K562 (cell line): ENCODE results near the gene LRMDA. TPM values are rescaled to one million over a fixed set of nuclear protein-coding genes. Genes with fewer than 3 reads are reported as not detected.

ENCODE experiments used
- ATAC-seq: fragments of 200-7000 bp; cut with Tn5 transposase; 3 replicates; pipeline ENCODE4 v1.9.1; 2020; ENCODE audit warnings: moderate library complexity
- BruUV-seq: library from RNA; stranded (reverse); fragments of 400-500 nt; replicated peaks from 2 replicates; lab custom pipeline; 2021; lab: Mats Ljungman, UMichigan
- CTCF ChIA-PET: fragments of 300-600 bp; formaldehyde crosslinking; extraction: SDS; loops from one replicate; lab custom pipeline; 2021; ENCODE audit warnings: low intra/inter-chr PET ratio; lab: Yijun Ruan, JAX
- POLR2A ChIA-PET: fragments of 300-600, 350-650 bp; sonication (Branson Sonifier 250); formaldehyde crosslinking; extraction: SDS; loops from one replicate; lab custom pipeline; 2021; ENCODE audit warnings: antibody characterized with exemption, inconsistent platforms; lab: Yijun Ruan, JAX
- DNase-seq, 4 experiments: peaks; one replicate each; pipeline versions ENCODE4 v3.0.0 to v3.0.0-alpha.2; 2011 to 2018; ENCODE audit warnings: low spot score in 3 of 4, mixed read lengths in 3 of 4; ENCODE audit errors: extremely low read depth in 1 of 4
- FAIRE-seq: peaks from 2 replicates; lab custom pipeline; 2011; peaks lifted over from hg19 to GRCh38; lab: Jason Lieb, UNC
- H2AFZ ChIP-seq: 2 replicates; pipeline ENCODE4 v1.6.0; 2011; ENCODE audit warnings: low read depth, low read length, control low read depth, inconsistent platforms
- H3K27ac ChIP-seq: fragments of 200-600 bp; 3 replicates; pipeline ENCODE4 v1.8.0; 2011; ENCODE audit warnings: low read depth, mild to moderate bottlenecking, control low read depth, inconsistent platforms, low read length, moderate library complexity, mixed read lengths; ENCODE audit errors: extremely low read depth
- H3K27me3 ChIP-seq, 2 experiments: fragments of 300-600 bp in 1 of 2; 2 replicates in 1 of 2; 3 replicates in 1 of 2; pipeline versions ENCODE4 v1.6.0 to v1.8.0; 2011; ENCODE audit warnings: inconsistent platforms in 2 of 2, low read length in 2 of 2, mild to moderate bottlenecking in 1 of 2, mixed read lengths in 1 of 2, moderate library complexity in 1 of 2; ENCODE audit not compliant: control insufficient read depth in 2 of 2, insufficient read depth in 2 of 2
- H3K36me3 ChIP-seq: fragments of 300-600 bp; 3 replicates; pipeline ENCODE4 v1.8.0; 2011; ENCODE audit warnings: mild to moderate bottlenecking, low read length, inconsistent platforms; ENCODE audit not compliant: control insufficient read depth, insufficient read depth
- H3K4me1 ChIP-seq, 2 experiments: fragments of 200-600 bp in 1 of 2; replicated peaks in 1 of 2; 2 replicates in 1 of 2; 3 replicates in 1 of 2; pipeline versions ENCODE4 v1.5.1 to v1.8.0; 2011; ENCODE audit warnings: inconsistent platforms in 2 of 2, low read length in 2 of 2, mild to moderate bottlenecking in 1 of 2, mixed read lengths in 1 of 2, moderate library complexity in 1 of 2; ENCODE audit not compliant: control insufficient read depth in 2 of 2, insufficient read depth in 2 of 2
- H3K4me2 ChIP-seq: 2 replicates; pipeline ENCODE4 v1.6.1; 2011; ENCODE audit warnings: low read length, control low read depth, inconsistent platforms, mixed read lengths; ENCODE audit not compliant: insufficient read depth
- H3K4me3 ChIP-seq: fragments of 200-600 bp; sonication (generic), shearing (Covaris generic); 2 replicates; pipeline ENCODE4 v1.5.1; 2016; ENCODE audit warnings: control low read depth, inconsistent platforms
- H3K79me2 ChIP-seq: fragments of 200-600 bp; 3 replicates; pipeline ENCODE4 v1.8.0; 2011; ENCODE audit warnings: low read length, inconsistent platforms; ENCODE audit not compliant: control insufficient read depth, insufficient read depth
- H3K9ac ChIP-seq, 2 experiments: 2 replicates each; pipeline versions ENCODE4 v1.6.0 to v1.6.1; 2011; ENCODE audit warnings: low read depth in 2 of 2, low read length in 2 of 2, control low read depth in 1 of 2, inconsistent platforms in 1 of 2, mild to moderate bottlenecking in 1 of 2, mixed read lengths in 1 of 2; ENCODE audit not compliant: insufficient read depth in 1 of 2
- H3K9me1 ChIP-seq: one replicate; pipeline ENCODE4 v1.6.0; 2011; ENCODE audit warnings: inconsistent platforms, mild to moderate bottlenecking, low read length, moderate library complexity; ENCODE audit not compliant: control insufficient read depth, insufficient read depth
- H3K9me3 ChIP-seq: replicated peaks from 2 replicates; pipeline ENCODE4 v1.5.1; 2011; ENCODE audit warnings: low read depth, low read length, inconsistent platforms; ENCODE audit not compliant: control insufficient read depth, insufficient read depth
- H4K20me1 ChIP-seq: replicated peaks from 2 replicates; pipeline ENCODE4 v1.6.1; 2011; ENCODE audit warnings: low read length, inconsistent platforms, mixed read lengths; ENCODE audit not compliant: control insufficient read depth, insufficient read depth
- CEBPG ChIP-seq, 3 experiments: fragments of 200-800 bp in 1 of 3; sonication (Bioruptor generic) in 1 of 3; sonication (generic) in 1 of 3; formaldehyde crosslinking in 1 of 3; IDR thresholded peaks in 2 of 3; conservative IDR thresholded peaks in 1 of 3; 2 replicates each; pipeline versions ENCODE4 v1.6.1 to v1.8.0; 2016 to 2022; ENCODE audit warnings: missing compliant biosample characterization in 2 of 3, missing genetic modification characterization in 2 of 3, mild to moderate bottlenecking in 1 of 3, missing genetic modification reagents in 1 of 3
- HIVEP1 ChIP-seq: fragments of 250-450 bp; sonication (Bioruptor Pico); IDR thresholded peaks from 2 replicates; pipeline ENCODE4 v1.4.0; 2020; ENCODE audit warnings: mild to moderate bottlenecking
- KAT2B ChIP-seq: IDR thresholded peaks from one replicate; pipeline ENCODE4 v1.6.1; 2012; ENCODE audit warnings: low read depth, mild to moderate bottlenecking, control low read depth, inconsistent platforms, low read length, moderate library complexity
- L3MBTL2 ChIP-seq: fragments of 450-650 bp; IDR thresholded peaks from 2 replicates; pipeline ENCODE4 v1.6.1; 2016; ENCODE audit warnings: mild to moderate bottlenecking, moderate library complexity
- LCOR ChIP-seq: sonication (generic); formaldehyde crosslinking; IDR thresholded peaks from 2 replicates; pipeline ENCODE4 v1.8.0; 2022; ENCODE audit warnings: mild to moderate bottlenecking, missing genetic modification reagents
- NELFE ChIP-seq: IDR thresholded peaks from 2 replicates; pipeline ENCODE4 v1.6.1; 2011; ENCODE audit warnings: mild to moderate bottlenecking; ENCODE audit not compliant: insufficient read depth, insufficient read length
- POLR2A ChIP-seq: fragments of 450-650 bp; conservative IDR thresholded peaks from 2 replicates; pipeline ENCODE4 v1.6.1; 2016
- SIN3B ChIP-seq: fragments of 450-650 bp; IDR thresholded peaks from 2 replicates; pipeline ENCODE4 v1.6.1; 2017; ENCODE audit warnings: low read depth, mild to moderate bottlenecking, moderate library complexity
- ZNF133 ChIP-seq: fragments of 250-450 bp; sonication (Bioruptor Pico); IDR thresholded peaks from 2 replicates; pipeline ENCODE4 v1.4.0; 2020; ENCODE audit warnings: mild to moderate bottlenecking
- ZNF232 ChIP-seq: sonication (generic); formaldehyde crosslinking; IDR thresholded peaks from 2 replicates; pipeline ENCODE4 v1.8.0; 2022; ENCODE audit warnings: mild to moderate bottlenecking, missing genetic modification reagents
- ZNF586 ChIP-seq: fragments of 450-650 bp; formaldehyde crosslinking; conservative IDR thresholded peaks from 2 replicates; pipeline ENCODE4 v1.4.0; 2020; ENCODE audit warnings: mild to moderate bottlenecking, moderate library complexity
- ZNF589 ChIP-seq: fragments of 200-800 bp; sonication (Bioruptor generic); IDR thresholded peaks from 2 replicates; pipeline ENCODE4 v1.6.1; 2016; ENCODE audit warnings: low read depth, missing genetic modification characterization, missing compliant biosample characterization
- WGBS: fragments of 100-300 bp; shearing (Covaris generic); methylation state at CpG from one replicate; pipeline ENCODE4 v1.1.6; 2016; ENCODE audit warnings: low coverage, mixed read lengths; ENCODE audit not compliant: insufficient coverage; ENCODE audit errors: missing lambda C conversion rate; 5-methylcytosine and 5-hydroxymethylcytosine counted together
- in situ Hi-C: fragments of 300-500 bp; cut with MboI; formaldehyde crosslinking; loops from 4 replicates; pipeline ENCODE4 v1.15.0; 2018; ENCODE audit warnings: inconsistent platforms, mixed read lengths
- intact Hi-C: fragments of 100-400 bp; cut with micrococcal nuclease; formaldehyde crosslinking; loops from 2 replicates; pipeline ENCODE4 v1.14.2; 2022
- polyA plus RNA-seq, 8 experiments: library from polyadenylated mRNA; depleted of rRNA in 4 of 8; stranded (reverse) in 5 of 8; unstranded in 3 of 8; fragments of >200 nt; fragmentation: Nextera tagmentation in 2 of 8; fragmentation: Illumina TruSeq in 1 of 8; extraction: Ambion mirVana in 2 of 8; extraction: Trizol in 1 of 8; gene quantifications; 2 replicates each; pipeline versions ENCODE4 v1.2.1 to v1.2.3, GENCODE V29; 2011 to 2014; ENCODE audit warnings: inconsistent platforms in 1 of 8, missing spikeins in 1 of 8
- total RNA-seq, 7 experiments: library from RNA; depleted of rRNA in 6 of 7; stranded (reverse); fragments of >200 nt in 6 of 7; fragmentation: Illumina TruSeq in 2 of 7; extraction: Trizol in 2 of 7; gene quantifications; 2 replicates each; pipeline versions ENCODE4 v1.2.1 to v1.2.3, GENCODE V29; 2011 to 2021; ENCODE audit warnings: low replicate concordance in 1 of 7
- TF ChIP-seq, protein P1 (sequence below): sonication (generic); formaldehyde crosslinking; IDR thresholded peaks from 2 replicates; pipeline ENCODE4 v1.8.0; 2023; ENCODE audit warnings: mild to moderate bottlenecking, missing genetic modification reagents

The LRMDA gene
- total and polyA plus RNA-seq, 9 of the 15 experiments (the other 6 are each of a cell fraction or from before 2014, with no cell fraction given) = 0.25 TPM; not detected in 8

DNA sequence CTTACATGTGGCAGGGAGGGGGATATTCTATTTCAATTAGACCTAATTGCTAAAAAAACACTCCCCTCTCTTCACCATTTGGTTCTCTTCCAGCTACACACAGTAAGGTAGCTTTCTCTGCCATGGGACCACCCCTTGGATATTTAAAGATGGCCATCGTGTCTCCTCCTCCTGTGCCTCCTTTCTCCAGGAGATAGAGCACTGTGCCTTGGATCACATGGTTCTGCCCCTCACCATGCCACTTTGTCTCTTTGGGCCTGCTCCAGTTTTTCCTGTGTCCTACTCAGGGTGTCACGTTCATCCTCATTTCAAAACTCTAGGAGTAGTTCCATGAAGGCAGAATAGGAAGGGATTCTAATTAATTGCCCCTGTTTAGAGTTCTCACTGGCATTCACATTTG lies 1146.0 kb downstream of the LRMDA start (continued):
- TF ChIP-seq ZNF589 (no peak), ZNF232 (no peak), POLR2A (no peak)

DNA sequence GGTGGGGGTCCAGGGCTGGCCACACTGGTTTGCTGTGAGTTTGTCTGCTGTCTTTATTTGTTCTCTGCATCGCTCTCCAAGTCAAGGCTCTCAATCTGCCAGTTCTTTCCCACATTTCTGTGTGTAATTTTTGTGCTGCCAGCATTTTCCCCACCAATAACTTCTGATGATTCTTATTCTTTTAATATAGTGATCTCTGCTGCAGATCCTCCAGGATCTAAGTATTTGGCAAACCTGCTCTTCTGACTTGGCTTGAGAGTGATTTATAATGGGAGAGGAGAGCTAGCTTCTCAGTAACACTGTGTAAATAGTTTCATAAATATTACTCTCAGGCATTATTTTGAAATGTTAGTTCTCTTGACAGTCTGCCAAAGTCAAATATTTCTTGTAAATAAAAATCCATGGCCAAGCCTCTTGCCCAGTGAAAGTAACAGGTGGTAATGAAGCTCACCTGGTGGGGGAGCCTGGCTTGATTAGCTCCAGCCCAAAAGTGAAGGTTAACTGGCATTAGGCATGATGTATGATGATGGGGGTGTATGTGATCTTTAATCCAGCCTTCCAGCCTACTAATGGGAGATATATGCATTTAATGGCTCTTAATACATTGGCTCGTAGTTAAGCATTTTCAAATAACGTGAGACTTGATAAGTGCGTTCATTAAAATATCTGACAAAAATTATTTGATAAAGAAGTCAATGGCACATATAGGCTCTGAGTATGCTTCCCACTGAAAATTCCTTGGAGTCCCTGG lies 1150.3 kb downstream of the LRMDA start:
- Histone ChIP-seq H3K9me3 (0 out of 2 replicates have a peak, but pooled peaks cover 3% of the 10 kb centered on the region), H3K79me2 (no peaks in the 10 kb centered on the region), H3K4me2 (no peak overlapping the region), H3K4me1 (no peaks in the 10 kb centered on the region), H2AFZ (no peak overlapping the region), H3K9me1 (no peaks in the 10 kb centered on the region), H4K20me1 (no peaks in the 10 kb centered on the region), H3K4me3 (no peak overlapping the region), H3K36me3 (no peaks in the 10 kb centered on the region), H3K27me3 (no peaks in the 10 kb centered on the region), H3K27ac (no peak overlapping the region), H3K9ac (no peak overlapping the region)
- ChIA-PET CTCF (no interaction called here), POLR2A (no interaction called here)
- in situ Hi-C loops = no loop called here
- 0% methylated on average over 4 of the region's 4 CpGs for WGBS
- ATAC-seq = no peak
- intact Hi-C loops = no loop called here
- no TSS peak for BruUV-seq
- no peak for FAIRE-seq
- no peak for DNase-seq
- TF ChIP-seq NELFE (no peak), HIVEP1 (CRISPR knock-in tag) (no peak), KAT2B (no peak), CEBPG (CRISPR knock-in tag; IDR thresholded peaks at IDR 0.05) (no peak), CEBPG (tag; conservative IDR thresholded peaks at IDR 0.05 in 1 of 2, IDR thresholded peaks at IDR 0.05 in 1 of 2) (no peak), LCOR (CRISPR knock-in tag) (no peak), ZNF133 (CRISPR knock-in tag) (no peak), ZNF586 (no peak), L3MBTL2 (no peak), SIN3B (no peak), ZNF589 (no peak)
- TF ChIP-seq, protein P1, sequence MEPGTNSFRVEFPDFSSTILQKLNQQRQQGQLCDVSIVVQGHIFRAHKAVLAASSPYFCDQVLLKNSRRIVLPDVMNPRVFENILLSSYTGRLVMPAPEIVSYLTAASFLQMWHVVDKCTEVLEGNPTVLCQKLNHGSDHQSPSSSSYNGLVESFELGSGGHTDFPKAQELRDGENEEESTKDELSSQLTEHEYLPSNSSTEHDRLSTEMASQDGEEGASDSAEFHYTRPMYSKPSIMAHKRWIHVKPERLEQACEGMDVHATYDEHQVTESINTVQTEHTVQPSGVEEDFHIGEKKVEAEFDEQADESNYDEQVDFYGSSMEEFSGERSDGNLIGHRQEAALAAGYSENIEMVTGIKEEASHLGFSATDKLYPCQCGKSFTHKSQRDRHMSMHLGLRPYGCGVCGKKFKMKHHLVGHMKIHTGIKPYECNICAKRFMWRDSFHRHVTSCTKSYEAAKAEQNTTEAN (CRISPR knock-in tag) = no peak
